ENCODE data around the gene PDE11A.

- TF ChIP-seq SP1 (IDR thresholded peaks at IDR 0.05) (no peak), PKNOX1 (IDR thresholded peaks at IDR 0.05) (no peak), TARDBP (IDR thresholded peaks at IDR 0.05) (no peak), HDGF (IDR thresholded peaks at IDR 0.05; ENCODE audit: borderline replicate concordance) (no peak), NFRKB (IDR thresholded peaks at IDR 0.05) (no peak), FOXM1 (IDR thresholded peaks at IDR 0.05; ENCODE audit: borderline replicate concordance) (no peak), FOXA1 (IDR thresholded peaks at IDR 0.05) (no peak), L3MBTL2 (conservative IDR thresholded peaks at IDR 0.05) (no peak), ELF4 (IDR thresholded peaks at IDR 0.05) (no peak), CTBP1 (IDR thresholded peaks at IDR 0.05; ENCODE audit: borderline replicate concordance) (no peak), LEF1 (IDR thresholded peaks at IDR 0.05; ENCODE audit: borderline replicate concordance) (no peak), BHLHE40 (IDR thresholded peaks at IDR 0.05; ENCODE audit: borderline replicate concordance) (no peak), FOXK2 (IDR thresholded peaks at IDR 0.05) (no peak), ARNT (IDR thresholded peaks at IDR 0.05) (no peak)
Measured at GRCh38 chr2:177705511-177706173, 366.9 kb downstream of the PDE11A start.
